Fibroblast of skin of right quadriceps (primary cell): ENCODE measurements around the gene MVB12A.

ENCODE experiments used
- DNase-seq: peaks from one replicate; pipeline ENCODE4 v3.0.0-alpha.2; 2013

MVB12A gene

DNA sequence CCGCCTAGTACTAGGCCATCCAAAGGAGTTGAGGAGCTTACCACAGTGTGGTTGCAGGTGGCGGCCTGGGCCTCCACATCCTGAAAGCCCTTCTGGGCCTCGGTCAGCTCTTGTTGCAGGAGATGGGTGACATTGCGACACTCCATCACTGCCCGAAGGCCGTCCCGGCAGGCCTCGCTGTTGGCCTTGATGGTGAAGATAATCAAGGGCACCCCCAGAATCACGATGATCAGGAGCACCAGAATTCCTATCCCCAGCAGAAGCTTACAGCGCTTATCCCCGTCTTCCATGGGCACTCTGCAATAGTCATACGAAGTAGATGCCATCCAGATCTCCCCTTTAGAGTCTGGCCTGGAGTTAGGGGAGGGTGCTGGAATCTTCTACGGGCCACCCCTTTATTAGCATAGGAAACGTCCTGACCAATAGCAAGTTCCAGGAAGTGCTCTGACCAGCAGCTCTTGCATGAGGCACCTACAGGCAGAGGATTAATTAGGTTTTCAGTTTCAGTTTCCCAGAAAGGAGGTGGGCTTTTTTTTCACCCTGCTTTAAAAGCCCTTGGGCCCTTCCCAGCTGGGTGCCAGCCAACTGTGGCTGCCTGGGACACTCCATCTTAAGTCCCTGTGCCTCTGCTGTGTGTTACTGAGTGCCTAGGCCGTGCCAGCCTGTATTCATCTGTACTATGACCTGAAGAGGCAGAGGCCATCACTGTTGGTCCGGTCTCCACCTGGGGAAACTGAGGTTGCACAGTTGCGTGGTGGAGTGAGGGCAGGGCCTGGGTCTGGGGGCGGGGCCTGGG lies 14.4 kb upstream of the MVB12A start, which contains the start of gene BST2:
Gene BST2 (minus strand): TSS at position 381 of the 796 bp plus-strand sequence. CDS start 55 bp downstream, at position 326.
- DNase-seq, result no peak

DNA sequence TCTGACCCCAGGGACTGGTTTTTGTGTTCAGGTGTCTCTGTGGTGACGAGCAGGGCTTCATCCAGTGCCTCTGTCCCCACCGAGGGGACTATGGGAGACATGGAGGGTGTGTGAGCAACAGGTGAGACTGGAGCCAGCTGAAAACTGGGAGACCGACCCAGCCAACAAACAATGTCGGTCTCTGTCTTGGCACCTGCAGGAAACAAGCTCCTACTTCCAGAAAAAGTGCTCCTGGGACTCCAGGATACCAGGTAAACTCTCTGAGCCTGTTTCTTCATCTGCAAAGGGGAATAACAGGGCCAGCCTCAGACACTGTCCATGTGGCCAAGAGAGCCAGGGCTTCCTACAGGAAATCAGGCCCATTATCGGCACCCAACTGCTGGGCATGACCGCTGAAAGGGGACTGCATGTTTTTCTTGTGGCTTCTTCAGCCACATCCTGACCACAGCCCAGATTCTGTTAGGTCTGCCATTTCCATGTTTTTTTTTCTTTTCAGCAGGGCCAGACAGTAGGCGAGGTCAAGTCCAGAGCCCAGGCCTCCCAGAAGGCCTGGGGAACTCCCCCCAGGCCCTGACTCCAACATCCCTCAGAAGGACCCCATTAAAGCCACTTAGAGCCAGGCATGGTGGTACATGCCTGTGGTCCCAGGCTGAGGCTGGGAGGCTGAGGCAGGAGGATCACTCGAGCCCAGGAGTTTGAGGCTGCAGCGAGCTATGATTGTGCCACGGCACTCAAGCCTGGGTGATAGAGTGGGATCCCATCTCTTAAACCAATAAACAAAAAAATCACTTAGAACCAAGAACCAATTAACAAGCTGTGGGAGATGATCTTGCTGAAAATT lies 13.6 kb upstream of the MVB12A start:
- DNase-seq, result no peak

DNA sequence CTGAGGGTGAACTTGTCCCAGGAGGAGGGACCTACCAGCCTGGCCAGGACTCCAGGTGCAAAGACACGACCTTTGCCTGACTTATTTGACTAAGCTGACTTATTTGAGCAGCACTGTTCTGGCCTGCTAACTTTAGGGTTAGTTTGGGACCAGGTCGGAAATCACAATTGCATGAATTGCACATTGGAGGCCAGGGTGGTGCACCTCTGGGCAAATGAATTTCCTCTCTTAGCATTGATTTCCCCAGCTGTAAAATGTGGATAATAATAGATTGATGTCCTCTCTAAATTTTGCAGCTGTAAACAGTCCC lies 13.0 kb upstream of the MVB12A start:
- no peak for DNase-seq

DNA sequence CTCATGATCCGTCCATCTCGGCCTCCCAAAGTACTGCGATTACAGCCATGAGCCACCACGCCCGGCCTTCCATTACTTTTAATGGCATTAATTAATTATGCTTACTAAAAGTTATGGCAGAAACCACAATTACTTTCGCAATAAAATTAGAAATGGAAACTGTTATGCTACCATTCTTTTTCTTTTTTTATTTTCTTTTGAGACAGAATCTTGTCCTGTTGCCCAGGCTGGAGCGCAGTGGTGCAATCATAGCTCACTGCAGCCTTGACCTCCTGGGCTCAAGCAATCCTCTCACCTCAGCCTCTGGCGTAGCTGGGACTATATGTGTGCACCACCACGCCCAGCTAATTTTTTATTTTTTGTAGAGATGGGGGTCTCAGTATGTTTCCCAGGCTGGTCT lies 9.9 kb upstream of the MVB12A start:
- DNase-seq, result no peak

DNA sequence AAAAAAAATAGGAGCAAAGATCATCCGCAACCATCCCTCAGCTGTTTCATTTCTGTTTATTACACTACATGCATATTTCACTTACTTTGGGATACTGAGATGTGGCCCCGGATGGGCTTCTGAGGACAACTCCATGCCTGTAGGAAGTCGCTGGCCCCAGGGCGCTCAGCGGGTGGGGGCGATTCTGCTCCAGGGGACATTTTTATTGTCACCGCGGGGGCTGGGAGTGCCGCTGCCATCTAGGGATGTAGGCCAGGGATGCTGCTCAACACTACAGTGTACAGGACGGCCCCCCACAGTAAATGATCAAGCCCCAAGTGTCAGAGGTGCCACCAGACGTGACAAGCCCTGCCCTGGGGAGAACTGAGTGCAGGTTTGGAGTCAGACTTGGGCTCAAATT lies 8.0 kb upstream of the MVB12A start:
- DNase-seq, result no peak

DNA sequence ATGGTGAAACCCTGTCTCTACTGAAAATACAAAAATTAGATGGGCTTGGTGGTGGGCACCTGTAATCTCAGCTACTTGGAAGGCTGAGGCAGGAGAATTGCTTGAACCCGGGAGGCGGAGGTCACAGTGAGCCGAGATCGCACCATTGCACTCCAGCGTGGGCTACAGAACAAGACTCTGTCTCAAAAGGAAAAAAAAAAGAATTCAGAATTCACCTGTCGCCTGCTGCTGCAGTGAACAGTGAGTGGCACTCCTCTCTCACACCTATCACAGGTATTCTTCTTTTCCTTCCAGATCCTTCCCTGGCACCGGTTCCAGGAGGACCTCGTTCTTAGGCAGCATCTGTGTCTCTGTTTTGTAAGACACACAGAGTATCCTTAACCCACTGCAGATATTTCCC lies 5.8 kb upstream of the MVB12A start:
- no peak for DNase-seq

DNA sequence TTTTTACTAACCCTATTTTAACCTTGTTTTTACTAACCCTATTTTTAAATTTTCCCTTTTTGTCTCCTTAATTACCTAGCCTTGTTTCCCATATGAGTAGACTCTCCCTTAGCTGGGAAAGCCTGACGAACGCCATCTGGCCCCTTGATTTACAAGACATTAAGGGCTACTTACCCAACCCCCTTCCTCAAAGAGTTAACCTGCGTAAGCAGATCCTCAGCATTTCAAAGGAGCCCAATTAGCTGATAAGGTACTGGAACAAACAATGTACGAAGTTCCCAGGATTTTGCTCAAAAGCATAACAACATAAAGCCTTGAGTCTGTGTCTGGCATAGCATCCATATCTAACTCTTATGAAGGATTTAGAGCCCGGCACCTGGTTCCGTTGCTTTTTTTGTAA lies 4.7 kb upstream of the MVB12A start:
- no peak for DNase-seq

DNA sequence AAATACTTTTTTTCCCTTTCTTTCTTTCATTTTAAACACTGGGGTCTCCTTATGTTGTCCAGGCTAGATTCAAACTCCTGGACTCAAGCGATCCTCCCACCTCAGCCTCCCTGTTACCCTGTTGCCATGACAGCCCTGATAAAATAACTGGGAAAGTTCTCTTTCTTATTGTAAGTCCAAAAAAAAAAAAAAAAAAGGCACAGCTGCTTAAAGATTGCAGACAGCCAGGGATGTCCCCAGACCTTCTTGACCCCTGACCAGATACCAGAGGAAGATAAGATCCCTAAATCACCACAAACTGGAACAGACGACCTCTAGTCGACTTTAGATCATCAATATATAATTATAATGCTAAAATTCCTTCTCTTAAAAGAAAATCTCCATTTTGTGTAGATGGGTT lies 1.1 kb upstream of the MVB12A start:
- no peak for DNase-seq

DNA sequence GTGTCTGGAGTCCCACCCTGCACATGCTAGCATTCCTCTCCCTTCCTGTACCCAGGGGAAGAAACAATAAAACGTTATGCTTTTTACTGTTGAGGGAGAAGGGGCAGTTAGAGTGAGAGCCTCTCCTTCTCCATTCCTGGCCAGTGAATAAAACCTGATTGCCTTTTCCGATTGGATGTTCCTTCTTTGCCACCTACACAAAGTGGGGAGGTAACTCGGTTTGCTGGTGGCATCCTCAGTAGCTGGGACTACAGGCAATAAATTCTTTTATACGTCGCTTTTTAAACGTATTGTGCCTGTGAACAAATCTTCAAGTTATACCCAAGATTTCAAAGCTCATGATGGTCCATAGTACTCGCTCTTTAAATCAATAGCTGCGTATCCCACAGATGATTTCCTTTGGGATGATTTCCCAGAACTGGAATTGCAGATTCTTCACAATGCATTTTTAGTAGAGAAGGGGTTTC lies 660 bp upstream of the MVB12A start:
- no peak for DNase-seq

DNA sequence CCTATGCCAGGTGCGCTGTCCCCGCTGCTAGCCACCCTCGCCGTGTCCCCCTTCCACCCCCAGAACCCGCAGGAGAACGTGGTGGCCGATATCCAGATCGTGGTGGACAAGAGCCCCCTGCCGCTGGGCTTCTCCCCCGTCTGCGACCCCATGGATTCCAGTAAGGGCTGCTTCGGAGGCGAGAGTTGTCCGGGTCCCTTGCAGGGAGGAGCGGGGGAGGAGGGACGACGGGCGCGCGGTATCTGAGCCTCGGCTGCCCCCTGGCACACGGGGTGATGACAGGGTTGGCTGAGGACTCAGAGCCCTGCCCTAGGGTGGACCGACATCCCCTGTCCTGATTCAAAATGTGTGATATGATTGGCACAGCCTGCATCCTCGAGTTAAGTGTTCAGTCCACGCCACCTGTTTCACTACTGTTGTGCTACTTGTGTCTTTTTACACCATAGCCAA lies 653 bp downstream of the MVB12A start:
- no peak for DNase-seq

DNA sequence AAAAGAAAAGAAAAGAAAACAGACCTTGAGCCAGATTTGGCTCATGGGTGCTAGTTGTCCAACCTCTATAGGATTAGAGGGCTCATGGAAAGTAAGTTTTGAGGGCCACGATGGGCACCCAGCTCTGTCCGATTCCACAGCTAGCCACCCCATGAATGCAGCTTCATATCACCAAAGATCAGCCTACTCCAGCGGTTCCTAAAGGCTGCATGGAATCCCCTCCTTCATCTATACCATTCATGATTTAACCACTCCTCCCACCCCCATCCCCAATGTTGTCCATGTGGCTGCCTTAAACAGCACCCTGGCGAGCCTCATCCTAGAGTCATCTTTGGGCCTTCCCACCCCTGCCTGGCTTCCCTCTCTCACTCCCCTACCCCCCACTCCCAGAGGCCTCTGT lies 2.1 kb downstream of the MVB12A start:
- no peak for DNase-seq

DNA sequence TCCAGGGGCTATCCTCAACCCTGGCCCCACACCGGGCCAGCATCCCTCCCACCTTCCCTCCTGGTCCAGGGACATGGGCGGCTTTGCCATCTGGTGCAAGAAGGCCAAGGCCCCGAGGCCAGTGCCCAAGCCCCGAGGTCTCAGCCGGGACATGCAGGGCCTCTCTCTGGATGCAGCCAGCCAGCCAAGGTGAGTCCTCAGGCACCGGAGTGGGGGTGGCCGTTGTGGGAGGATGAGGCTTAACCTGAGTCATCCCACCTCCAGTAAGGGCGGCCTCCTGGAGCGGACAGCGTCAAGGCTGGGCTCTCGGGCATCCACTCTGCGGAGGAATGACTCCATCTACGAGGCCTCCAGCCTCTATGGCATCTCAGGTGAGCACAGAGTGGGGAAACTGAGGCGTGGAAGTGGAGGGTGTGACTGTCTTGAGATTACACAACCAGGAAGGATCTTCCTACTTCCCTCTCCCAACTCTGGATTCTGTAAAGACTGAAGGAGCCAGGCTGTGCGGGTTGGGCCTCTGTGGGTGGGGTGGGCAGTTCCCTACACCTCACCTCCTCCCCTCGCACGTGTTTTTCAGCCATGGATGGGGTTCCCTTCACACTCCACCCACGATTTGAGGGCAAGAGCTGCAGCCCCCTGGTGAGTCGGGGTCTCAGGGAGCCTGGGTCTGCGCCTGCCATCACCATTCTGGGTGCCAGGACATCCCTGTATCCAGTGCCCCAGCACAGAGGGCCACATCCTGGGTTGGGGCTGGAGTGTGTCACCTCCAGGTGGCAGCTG lies 3.8 kb downstream of the MVB12A start:
- no peak for DNase-seq

DNA sequence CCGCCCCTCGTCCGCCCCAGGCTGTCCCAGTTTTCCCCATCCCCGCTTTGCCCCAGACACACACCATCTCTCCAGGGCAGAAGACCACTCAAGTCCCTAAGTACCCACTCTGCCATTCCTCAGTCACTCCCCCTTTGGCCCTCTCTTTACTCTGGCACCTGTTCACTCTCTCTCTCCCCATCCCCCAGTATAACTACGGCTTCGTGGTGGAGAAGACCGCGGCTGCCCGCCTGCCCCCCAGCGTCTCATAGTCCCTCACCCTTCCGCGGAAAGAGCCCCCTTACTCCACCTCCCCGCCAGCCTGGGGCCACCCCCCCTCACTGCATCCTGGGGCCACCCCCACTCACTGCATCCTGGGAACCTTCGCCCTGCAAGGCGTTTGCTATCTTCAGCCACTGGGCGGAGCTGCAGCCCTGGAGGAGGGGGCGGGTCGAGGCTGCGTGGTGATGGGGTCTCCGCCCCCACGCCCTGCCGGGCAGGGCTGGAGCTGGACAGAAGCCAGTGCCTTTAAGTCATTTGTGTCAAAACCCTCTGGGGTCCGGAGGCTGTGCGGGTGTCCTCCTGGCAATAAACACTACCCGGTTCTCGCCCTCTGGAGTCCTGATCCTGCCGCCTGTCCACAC lies 5.0 kb downstream of the MVB12A start:
- DNase-seq, result no peak

DNA sequence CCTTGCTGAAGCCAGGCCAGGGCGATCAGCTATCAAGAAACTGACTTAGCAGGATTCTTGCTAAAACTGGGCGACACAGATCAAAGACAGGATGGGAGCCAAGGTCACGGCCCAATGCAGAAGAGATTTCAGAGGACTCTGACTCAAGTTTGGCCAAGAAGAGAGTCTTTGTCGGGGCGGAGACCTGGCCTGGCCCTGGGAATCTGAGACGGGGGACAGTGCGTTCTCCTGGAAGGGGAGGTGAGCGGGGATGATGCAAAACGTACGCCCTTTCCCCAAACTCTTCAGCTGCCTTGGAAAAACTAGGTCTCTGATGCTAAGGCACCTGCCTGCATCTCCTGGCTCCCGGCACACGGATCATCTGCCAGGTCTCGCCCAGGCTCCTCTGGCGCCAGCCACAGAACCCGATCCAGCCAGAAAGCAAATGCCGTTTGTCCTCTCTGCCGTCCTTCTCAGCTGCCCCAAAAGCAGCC lies 9.8 kb downstream of the MVB12A start:
- DNase-seq, result no peak

DNA sequence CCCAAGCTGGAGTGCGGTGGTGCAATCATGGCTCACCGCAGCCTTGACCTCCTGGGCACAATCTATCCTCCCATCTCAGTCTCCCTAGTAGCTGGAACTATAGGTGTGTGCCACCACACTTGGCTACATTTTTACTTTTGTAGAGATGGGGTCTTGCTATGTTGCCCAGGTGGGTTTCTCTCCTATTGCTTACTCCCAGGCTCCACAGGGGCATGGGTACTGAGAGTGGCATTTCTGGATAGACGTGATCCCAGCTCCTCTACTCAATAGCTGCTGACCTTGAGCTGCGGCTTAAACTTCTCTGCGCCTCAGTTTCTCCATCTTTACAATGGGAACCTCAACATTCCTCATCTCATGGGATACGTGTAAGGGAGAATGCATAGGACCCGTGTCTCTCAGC lies 11.6 kb downstream of the MVB12A start:
- DNase-seq, result no peak

DNA sequence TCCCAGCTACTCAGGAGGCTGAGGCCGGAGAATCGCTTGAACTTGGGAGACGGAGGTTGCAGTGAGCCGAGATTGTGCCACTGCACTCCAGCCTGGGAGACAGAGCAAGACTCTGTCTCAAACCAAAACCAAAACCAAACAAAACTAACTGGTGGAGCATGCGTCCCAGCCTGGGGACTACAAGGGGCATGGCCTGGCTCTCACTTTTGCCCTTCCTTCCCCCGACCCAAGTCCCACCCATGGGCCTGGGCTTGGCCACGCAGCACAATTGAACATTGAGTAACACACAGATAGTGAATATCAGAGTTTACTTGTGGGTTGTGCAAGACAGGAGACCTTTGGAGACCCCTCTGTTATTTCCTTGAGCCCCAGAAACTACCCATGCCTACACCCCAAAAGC lies 15.4 kb downstream of the MVB12A start:
- no peak for DNase-seq

DNA sequence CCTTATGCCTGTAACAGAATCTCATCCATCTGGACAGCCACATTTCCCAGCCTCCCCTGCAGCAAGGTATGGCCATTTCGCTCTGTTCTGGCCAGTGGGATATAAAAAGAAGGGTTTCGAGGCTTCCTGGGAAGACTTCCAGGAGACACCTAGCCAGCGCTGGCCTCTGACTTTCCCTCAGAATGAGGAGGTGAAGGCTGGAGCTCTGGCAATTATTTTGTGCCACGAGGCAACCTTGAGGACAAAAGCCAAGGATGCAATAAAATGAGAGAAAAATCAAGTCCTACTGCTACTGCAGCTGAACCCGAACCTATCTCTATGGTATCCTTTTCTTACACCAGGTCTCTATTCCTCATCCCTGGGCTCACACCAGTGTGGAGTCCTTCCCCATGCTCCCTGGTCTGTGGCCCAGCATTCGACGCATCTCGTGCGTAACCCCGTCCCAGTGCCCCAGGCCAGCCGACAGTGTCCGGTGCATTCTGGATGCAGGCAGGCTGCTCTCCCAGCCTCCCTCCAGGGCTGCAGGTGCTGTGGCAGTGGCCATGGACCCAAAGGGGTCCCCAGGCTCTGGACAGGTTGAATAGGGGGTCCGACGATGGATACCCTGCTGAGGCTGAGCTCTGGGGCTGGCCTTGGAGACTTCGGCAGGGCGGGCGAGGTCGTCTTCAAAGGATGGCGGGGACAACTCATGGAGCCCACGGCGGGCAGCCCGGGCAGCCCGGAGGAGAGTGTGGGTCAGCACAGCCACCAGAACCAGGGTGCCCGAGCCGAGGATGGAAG lies 16.4 kb downstream of the MVB12A start:
- DNase-seq, result no peak

DNA sequence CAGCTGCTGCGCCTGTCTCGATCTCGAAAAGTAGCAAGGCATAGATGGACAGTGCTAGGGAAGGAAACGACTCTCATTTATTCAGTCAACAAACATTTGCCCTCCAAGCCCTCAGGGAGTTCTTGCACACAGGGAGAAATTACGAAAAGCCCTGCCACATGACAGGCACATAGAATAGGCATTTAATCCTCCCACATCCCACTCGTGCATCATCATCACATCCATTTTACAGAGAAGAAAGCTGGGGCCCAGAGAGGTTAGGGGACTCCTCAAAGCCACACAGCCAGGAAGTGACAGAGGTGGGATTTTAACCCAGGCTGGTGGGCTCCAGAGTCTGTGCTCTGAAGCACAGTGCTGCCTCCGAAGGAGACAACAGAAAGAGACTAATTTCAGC lies 17.0 kb downstream of the MVB12A start:
- DNase-seq, result no peak

DNA sequence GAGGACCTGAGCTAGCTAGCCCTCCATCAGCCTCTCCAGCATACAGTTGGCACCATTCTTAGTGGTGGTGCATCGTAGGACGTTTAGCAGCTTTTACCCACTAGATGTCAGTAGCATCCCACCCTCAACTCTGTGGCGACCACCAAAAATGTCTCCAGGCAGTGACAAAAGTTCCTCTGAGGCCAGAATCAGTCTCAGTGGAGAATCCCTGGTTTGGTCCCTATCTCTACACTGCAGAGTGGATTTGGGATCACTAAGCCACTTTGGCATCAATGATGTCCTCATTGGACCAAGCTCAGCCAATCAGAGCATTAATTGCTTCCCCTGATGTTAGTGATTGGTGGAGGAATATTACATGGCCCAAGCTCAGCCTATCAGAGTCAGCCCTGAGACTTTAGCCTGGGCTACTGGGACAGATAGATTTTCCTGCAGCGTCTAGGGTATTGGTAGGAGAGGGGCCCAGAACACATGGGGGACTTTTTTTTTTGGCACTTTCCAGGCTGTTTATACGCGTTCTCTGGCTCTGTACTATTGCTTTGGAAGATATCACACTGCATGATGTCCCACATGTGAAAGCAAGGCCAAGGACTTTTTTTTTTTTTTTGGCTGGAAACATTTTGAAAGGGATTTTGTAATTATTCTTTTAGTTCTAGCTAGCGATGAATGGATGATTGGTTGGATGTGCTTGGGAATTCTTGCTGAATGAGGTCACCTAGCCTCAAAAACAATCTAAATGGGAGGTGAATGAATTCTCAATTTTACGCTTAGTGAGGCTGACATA lies 21.6 kb downstream of the MVB12A start:
- DNase-seq, result no peak

DNA sequence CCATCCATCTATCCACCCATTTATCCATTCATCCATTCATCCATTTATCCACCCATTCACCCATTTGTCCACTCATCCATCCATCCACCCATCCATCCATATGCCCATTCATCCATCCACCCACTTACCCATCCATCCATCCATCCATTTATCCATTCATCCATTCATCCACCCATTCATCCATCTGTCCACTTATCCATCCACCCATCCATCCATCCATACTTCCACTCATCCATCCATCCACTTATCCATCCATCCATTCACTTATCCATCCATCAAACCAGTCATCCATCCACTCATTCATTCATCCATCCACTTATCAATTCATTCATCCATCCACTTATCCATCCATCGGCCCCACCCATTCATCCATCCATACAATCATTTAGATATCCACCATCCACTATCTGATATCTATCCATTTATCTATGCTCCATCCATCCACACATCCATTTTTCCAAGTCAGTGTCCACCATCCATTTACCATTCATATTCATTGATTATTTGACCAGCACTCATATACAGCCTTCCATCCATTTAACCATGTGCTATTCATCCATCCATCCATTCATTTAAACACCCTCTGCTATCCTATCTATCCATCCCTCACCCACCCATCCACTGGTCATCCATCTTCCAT lies 25.8 kb downstream of the MVB12A start:
- DNase-seq, result no peak

DNA sequence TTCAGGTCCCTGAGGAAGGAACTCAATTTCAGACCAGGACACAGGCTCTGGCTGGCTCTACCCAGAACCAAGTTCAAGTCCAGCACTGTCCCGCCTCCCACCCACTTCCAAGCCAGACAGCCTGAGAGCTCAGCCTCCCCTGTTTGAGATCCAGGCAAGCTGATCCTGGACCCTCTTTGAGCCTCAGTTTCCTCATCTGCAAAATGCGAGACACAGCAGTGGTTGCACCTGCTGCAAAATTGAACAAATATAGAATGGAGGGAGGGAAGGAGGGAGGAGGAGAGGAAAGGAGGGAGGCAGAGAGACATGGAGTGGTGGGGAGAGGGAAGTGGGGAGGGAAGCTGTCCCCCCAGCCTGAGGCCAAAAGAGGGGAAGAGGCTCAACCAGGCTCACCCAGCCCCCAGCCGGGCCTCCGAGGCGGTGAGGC lies 27.9 kb downstream of the MVB12A start:
- DNase-seq, result no peak
